CD4-positive, alpha-beta T cell (primary cell): ENCODE results near the gene IL10RB. TPM values are rescaled to one million over a fixed set of nuclear protein-coding genes. Genes with fewer than 3 reads are reported as not detected.

Experiments
- ATAC-seq: fragments of 200-7000 bp; cut with Tn5 transposase; one replicate; pipeline ENCODE4 v1.10.0; 2022; ENCODE audit warnings: mild to moderate bottlenecking; ENCODE audit not compliant: poor library complexity
- CTCF ChIA-PET: fragments of 350-600 bp; sonication (Branson Sonifier 250); formaldehyde crosslinking; loops from one replicate; lab custom pipeline; 2021; ENCODE audit warnings: antibody characterized with exemption, inconsistent platforms; lab: Charles Lee
- POLR2A ChIA-PET: fragments of 350-600 bp; sonication (Branson Sonifier 250); formaldehyde crosslinking; loops from one replicate; lab custom pipeline; 2021; ENCODE audit warnings: antibody characterized with exemption, inconsistent platforms; lab: Charles Lee
- DNase-seq, 14 experiments: peaks; one replicate each; pipeline ENCODE4 v3.0.0-alpha.2; 2013 to 2020; ENCODE audit warnings: mixed read lengths in 2 of 14
- H3K27ac ChIP-seq, 2 donors: one replicate each; pipeline versions ENCODE4 v1.5.1 to v1.7.0; 2013; ENCODE audit warnings: low read length in 2 of 2, low read depth in 1 of 2, mild to moderate bottlenecking in 1 of 2
- H3K27me3 ChIP-seq, 2 experiments: 1 replicate in 1 of 2; 2 replicates in 1 of 2; pipeline versions ENCODE4 v1.6.1 to v1.7.0; 2013; ENCODE audit warnings: low read length in 2 of 2, control low read depth in 1 of 2, mild to moderate bottlenecking in 1 of 2, moderate library complexity in 1 of 2; ENCODE audit not compliant: insufficient read depth in 2 of 2, control insufficient read depth in 1 of 2
- H3K36me3 ChIP-seq: one replicate; pipeline ENCODE4 v1.6.1; 2013; ENCODE audit warnings: low read length, control low read depth; ENCODE audit not compliant: insufficient read depth
- H3K4me1 ChIP-seq: one replicate; pipeline ENCODE4 v1.6.1; 2013; ENCODE audit warnings: low read length, control low read depth; ENCODE audit not compliant: insufficient read depth
- H3K4me3 ChIP-seq: one replicate; pipeline ENCODE4 v1.5.1; 2013; ENCODE audit warnings: mild to moderate bottlenecking, low read length, moderate library complexity
- H3K9me3 ChIP-seq, 2 experiments: 1 replicate in 1 of 2; 2 replicates in 1 of 2; pipeline versions ENCODE4 v1.6.1 to v1.7.0; 2013; ENCODE audit warnings: low read length in 2 of 2, mild to moderate bottlenecking in 2 of 2, control low read depth in 1 of 2, moderate library complexity in 1 of 2; ENCODE audit not compliant: control insufficient read depth in 1 of 2, insufficient read depth in 1 of 2
- H3K27ac Mint-ChIP-seq: one replicate; pipeline ENCODE4 v1.8.0; 2020; ENCODE audit warnings: mixed read lengths
- H3K27me3 Mint-ChIP-seq: one replicate; pipeline ENCODE4 v1.8.0; 2021; ENCODE audit warnings: mixed read lengths
- H3K36me3 Mint-ChIP-seq: one replicate; pipeline ENCODE4 v1.8.0; 2021; ENCODE audit warnings: low read depth, mixed read lengths
- H3K4me1 Mint-ChIP-seq: one replicate; pipeline ENCODE4 v1.8.0; 2021; ENCODE audit warnings: low read depth, mixed read lengths
- H3K4me3 Mint-ChIP-seq: one replicate; pipeline ENCODE4 v1.8.0; 2020; ENCODE audit warnings: mild to moderate bottlenecking, mixed read lengths
- H3K9me3 Mint-ChIP-seq: one replicate; pipeline ENCODE4 v1.8.0; 2020; ENCODE audit warnings: mixed read lengths
- intact Hi-C, 2 experiments: fragments of 100-400 bp; cut with DNase I in 1 of 2; cut with micrococcal nuclease in 1 of 2; formaldehyde crosslinking; loops; one replicate each; pipeline versions ENCODE4 v1.15.1 to v1.9.0; 2023 to 2025; cut with DNase I, micrococcal nuclease
- total RNA-seq, 174 experiments: library from RNA in 2 of 174; stranded (reverse) in 2 of 174; gene quantifications; one replicate each; pipeline ENCODE4 v1.2.3 and lab custom pipeline; 2021 to 2026
- TF ChIP-seq, protein P1 (sequence below): fragments of 200-600 bp; IDR thresholded peaks from one replicate; pipeline ENCODE4 v1.8.0; 2022; ENCODE audit warnings: antibody characterized with exemption, mild to moderate bottlenecking

IL10RB gene
- total RNA-seq, 2 experiments from 2014 or later: 7.2 to 9.2 TPM

- peaks cover 59% of the 10 kb centered on the region for H3K36me3 ChIP-seq
- peaks cover 4% of the 10 kb centered on the region for H3K4me1 ChIP-seq
- intact Hi-C loops: no loop called here
- no peaks in the 10 kb centered on the region for H3K27me3 ChIP-seq
- H3K4me1 Mint-ChIP-seq: peaks cover 16% of the 10 kb centered on the region
- H3K4me3 ChIP-seq: no peak overlapping the region
- no peaks in the 10 kb centered on the region for H3K27me3 Mint-ChIP-seq
- POLR2A ChIA-PET: interaction anchor here (1.3 kb wide), 1 partner anchor 14 kb away, joined by 6 read pairs; the partner anchor contains the start of gene IFNAR1
- peaks cover 81% of the 10 kb centered on the region for H3K36me3 Mint-ChIP-seq
- H3K9me3 Mint-ChIP-seq: no peaks in the 10 kb centered on the region
- no peak overlapping the region for H3K4me3 Mint-ChIP-seq
- DNase-seq (no peak), ATAC-seq (no peak)
- peak overlapping the region; percentile 21 for H3K27ac Mint-ChIP-seq
- no peaks in the 10 kb centered on the region for H3K9me3 ChIP-seq
- H3K27ac ChIP-seq: no peak overlapping the region
- CTCF ChIA-PET: no interaction called here
- TF ChIP-seq, protein P1, sequence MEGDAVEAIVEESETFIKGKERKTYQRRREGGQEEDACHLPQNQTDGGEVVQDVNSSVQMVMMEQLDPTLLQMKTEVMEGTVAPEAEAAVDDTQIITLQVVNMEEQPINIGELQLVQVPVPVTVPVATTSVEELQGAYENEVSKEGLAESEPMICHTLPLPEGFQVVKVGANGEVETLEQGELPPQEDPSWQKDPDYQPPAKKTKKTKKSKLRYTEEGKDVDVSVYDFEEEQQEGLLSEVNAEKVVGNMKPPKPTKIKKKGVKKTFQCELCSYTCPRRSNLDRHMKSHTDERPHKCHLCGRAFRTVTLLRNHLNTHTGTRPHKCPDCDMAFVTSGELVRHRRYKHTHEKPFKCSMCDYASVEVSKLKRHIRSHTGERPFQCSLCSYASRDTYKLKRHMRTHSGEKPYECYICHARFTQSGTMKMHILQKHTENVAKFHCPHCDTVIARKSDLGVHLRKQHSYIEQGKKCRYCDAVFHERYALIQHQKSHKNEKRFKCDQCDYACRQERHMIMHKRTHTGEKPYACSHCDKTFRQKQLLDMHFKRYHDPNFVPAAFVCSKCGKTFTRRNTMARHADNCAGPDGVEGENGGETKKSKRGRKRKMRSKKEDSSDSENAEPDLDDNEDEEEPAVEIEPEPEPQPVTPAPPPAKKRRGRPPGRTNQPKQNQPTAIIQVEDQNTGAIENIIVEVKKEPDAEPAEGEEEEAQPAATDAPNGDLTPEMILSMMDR: no peak
Observed at GRCh38 chr21:33339135-33339534, 73.0 kb downstream of the IL10RB start.

GRCh38 chr21:33339918-33340317, 73.8 kb downstream of the IL10RB start:
- H3K4me3 Mint-ChIP-seq: no peak overlapping the region
- no peak overlapping the region for H3K27ac ChIP-seq

DNA sequence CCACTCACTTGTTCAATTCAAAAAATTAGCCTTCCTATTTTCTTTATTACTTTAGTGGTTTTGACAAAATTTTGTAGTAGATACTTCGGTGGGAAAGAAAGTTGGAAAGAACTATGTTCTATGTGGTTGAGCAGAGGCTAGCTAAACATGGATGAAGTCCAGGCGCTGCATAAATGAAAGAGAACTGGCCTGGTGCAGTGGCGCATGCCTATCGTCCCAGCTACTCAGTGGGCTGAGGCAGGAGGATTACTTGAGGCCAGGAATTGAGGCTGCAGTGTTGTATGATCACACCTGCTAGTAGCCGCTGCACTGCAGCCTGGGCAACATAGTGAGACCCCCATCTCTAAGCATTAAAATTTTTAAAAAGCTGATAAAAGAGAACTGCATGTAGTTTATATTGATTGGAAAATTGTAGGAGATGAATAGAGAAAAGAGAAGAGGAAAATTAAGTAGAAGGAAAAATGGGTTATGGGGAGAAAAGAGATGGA, 79.6 kb downstream of the IL10RB start:
- no peak for ATAC-seq
- Histone ChIP-seq H3K36me3 (peaks cover 77% of the 10 kb centered on the region), H3K4me1 (no peaks in the 10 kb centered on the region), H3K27ac (no peak overlapping the region), H3K27me3 (no peaks in the 10 kb centered on the region), H3K4me3 (no peak overlapping the region), H3K9me3 (no peaks in the 10 kb centered on the region)
- Mint-ChIP-seq H3K36me3 (peaks cover 85% of the 10 kb centered on the region), H3K27ac (no peak overlapping the region), H3K4me3 (no peak overlapping the region), H3K4me1 (peaks cover 29% of the 10 kb centered on the region), H3K27me3 (no peaks in the 10 kb centered on the region), H3K9me3 (no peaks in the 10 kb centered on the region)
- POLR2A ChIA-PET: interaction anchor here (2.9 to 4.3 kb wide), 2 partner anchors 16 to 21 kb away, joined by 16 to 19 read pairs; partner anchors contain the start of gene IFNAR1
- TF ChIP-seq, protein P1: no peak
- intact Hi-C loops: loop anchor here in 1 of 2 experiments (5.0 kb wide), 1 partner anchor 37 kb away; no protein-coding TSS in a partner anchor
- CTCF ChIA-PET: interaction anchor here (1.0 to 4.2 kb wide), 3 partner anchors 15 to 146 kb away, joined by 3 to 26 read pairs (median 4); no protein-coding TSS in a partner anchor
- DNase-seq: no peak

More at GRCh38 chr21:33339918-33340317, 73.8 kb downstream of the IL10RB start:
- H3K4me1 ChIP-seq: peaks cover 4% of the 10 kb centered on the region
- Mint-ChIP-seq H3K4me1 (peaks cover 16% of the 10 kb centered on the region), H3K9me3 (no peaks in the 10 kb centered on the region), H3K27ac (peak overlapping the region; percentile 62), H3K36me3 (peaks cover 76% of the 10 kb centered on the region), H3K27me3 (no peaks in the 10 kb centered on the region)
- ATAC-seq (no peak), DNase-seq (no peak)
- intact Hi-C loops: no loop called here
- H3K36me3 ChIP-seq: peaks cover 59% of the 10 kb centered on the region
- ChIA-PET CTCF (no interaction called here), POLR2A (interaction anchor here (0.6 to 1.3 kb wide), 2 partner anchors 15 to 176 kb away, joined by 6 read pairs; partner anchors contain the start of gene IFNAR1)
- H3K4me3 ChIP-seq: no peak overlapping the region
- H3K9me3 ChIP-seq: no peaks in the 10 kb centered on the region
- H3K27me3 ChIP-seq: no peaks in the 10 kb centered on the region
- TF ChIP-seq, protein P1: no peak

Other genes with a start within 250 kb of the IL10RB start
- not detected for gene OLIG2, start 240.4 kb upstream of the IL10RB start, total RNA-seq
- not detected for gene OLIG1, start 196.2 kb upstream of the IL10RB start, total RNA-seq
- 10 to 100 TPM; 26.6 to 28.2 TPM for gene IFNAR2, start 36.4 kb upstream of the IL10RB start, total RNA-seq
- 10 to 100 TPM; 20.4 to 26.8 TPM for gene IFNAR1, start 58.6 kb downstream of the IL10RB start, total RNA-seq
- 10 to 100 TPM; 14.6 to 17.7 TPM for gene IFNGR2, start 137.0 kb downstream of the IL10RB start, total RNA-seq
- 10 to 100 TPM; 38.4 to 40.3 TPM for gene TMEM50B, start 213.6 kb downstream of the IL10RB start, total RNA-seq
- not detected for gene DNAJC28, start 225.3 kb downstream of the IL10RB start, total RNA-seq